ENCODE measurements around the gene DPF1. TPM values are rescaled to one million over a fixed set of nuclear protein-coding genes. Genes with fewer than 3 reads are reported as not detected.

The DPF1 gene
- total RNA-seq, 1 donor from 2014 or later, result 4.0 TPM

DNA sequence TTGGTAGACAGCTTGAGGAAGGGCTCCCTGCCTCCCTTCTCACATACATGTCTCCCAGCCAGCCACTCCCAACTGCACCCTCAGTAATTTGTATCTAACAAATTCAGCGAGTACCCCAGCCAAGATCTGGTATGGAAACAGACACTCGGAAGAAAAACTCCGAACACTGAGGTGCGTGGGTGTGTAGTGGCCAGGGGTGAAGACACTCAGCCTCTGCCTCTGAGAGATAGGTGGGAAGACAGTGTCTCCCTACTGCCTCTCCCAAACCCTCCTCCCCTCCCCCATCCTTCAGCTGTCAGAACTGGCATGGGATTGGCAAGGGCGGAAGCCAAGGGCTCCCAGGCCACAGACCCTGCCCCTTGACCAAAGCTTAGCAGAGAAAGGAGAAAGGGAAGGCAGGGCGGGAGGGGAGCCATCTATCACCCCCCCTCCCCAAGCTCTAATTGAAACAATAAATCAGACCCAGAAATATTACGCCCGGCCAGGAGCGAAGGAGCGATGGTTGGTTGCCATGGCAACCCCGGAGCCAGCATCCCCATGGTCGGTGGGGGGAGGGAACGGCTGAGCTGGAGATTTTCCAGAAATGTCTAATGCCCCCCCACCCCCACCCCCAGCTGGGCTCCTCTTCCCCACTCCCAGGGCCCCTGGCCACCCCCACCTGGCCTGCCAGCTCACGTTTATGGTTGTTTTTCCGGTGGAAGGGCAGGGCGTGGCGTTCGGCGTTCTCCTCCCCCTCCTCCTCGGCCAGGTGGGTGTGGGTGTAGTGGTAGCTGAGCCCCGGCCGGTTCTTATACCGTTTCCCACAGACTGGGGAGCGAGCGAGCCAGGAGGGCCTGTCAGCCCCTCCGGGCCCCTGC lies 7.0 kb downstream of the DPF1 start:
- H3K9me3 ChIP-seq (ENCODE audit: insufficient read depth, low read depth, low read length), result no peaks in the 10 kb centered on the region
- peaks cover 15% of the 10 kb centered on the region for H3K4me1 ChIP-seq (ENCODE audit: insufficient read depth, low read length)
- H4K20me1 ChIP-seq (ENCODE audit: insufficient read depth, low read length), result peaks cover 4% of the 10 kb centered on the region
- H3K9ac ChIP-seq (ENCODE audit: low read length), result no peak overlapping the region
- no peaks in the 10 kb centered on the region for H3K27me3 ChIP-seq (ENCODE audit: insufficient read depth, low read length)
- no peak overlapping the region for H2AFZ ChIP-seq (ENCODE audit: low read depth, low read length)
- H3K9me3 Mint-ChIP-seq (ENCODE audit: unreplicated experiment), result peaks cover 2% of the 10 kb centered on the region
- no peak overlapping the region for H3K4me3 ChIP-seq (ENCODE audit: insufficient read depth, low read depth, low read length)
- no peak for TF ChIP-seq EZH2 (IDR thresholded peaks at IDR 0.05; ENCODE audit: insufficient read depth, low read length)
- TF ChIP-seq, protein P1, sequence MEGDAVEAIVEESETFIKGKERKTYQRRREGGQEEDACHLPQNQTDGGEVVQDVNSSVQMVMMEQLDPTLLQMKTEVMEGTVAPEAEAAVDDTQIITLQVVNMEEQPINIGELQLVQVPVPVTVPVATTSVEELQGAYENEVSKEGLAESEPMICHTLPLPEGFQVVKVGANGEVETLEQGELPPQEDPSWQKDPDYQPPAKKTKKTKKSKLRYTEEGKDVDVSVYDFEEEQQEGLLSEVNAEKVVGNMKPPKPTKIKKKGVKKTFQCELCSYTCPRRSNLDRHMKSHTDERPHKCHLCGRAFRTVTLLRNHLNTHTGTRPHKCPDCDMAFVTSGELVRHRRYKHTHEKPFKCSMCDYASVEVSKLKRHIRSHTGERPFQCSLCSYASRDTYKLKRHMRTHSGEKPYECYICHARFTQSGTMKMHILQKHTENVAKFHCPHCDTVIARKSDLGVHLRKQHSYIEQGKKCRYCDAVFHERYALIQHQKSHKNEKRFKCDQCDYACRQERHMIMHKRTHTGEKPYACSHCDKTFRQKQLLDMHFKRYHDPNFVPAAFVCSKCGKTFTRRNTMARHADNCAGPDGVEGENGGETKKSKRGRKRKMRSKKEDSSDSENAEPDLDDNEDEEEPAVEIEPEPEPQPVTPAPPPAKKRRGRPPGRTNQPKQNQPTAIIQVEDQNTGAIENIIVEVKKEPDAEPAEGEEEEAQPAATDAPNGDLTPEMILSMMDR (IDR thresholded peaks at IDR 0.05; ENCODE audit: insufficient read depth, low read depth, low read length), result no peak
- H3K27me3 Mint-ChIP-seq (ENCODE audit: low read depth, unreplicated experiment), result no peaks in the 10 kb centered on the region
- H3K36me3 ChIP-seq (ENCODE audit: insufficient read depth, low read length), result peaks cover 2% of the 10 kb centered on the region
- H3K36me3 Mint-ChIP-seq (ENCODE audit: low read depth, unreplicated experiment), result peaks cover 13% of the 10 kb centered on the region
- no peak overlapping the region for H3K4me3 Mint-ChIP-seq (ENCODE audit: unreplicated experiment)
- no peaks in the 10 kb centered on the region for H3K79me2 ChIP-seq (ENCODE audit: insufficient read depth, low read length)
- no peak for DNase-seq (ENCODE audit: low read depth)
- H3K4me2 ChIP-seq (ENCODE audit: low read length), result no peak overlapping the region
- no peak for FAIRE-seq
- no peak overlapping the region for H3K27ac Mint-ChIP-seq (ENCODE audit: unreplicated experiment)
- no peak overlapping the region for H3K27ac ChIP-seq (ENCODE audit: low read depth, low read length)
- H3K4me1 Mint-ChIP-seq (ENCODE audit: low read depth, unreplicated experiment), result peaks cover 9% of the 10 kb centered on the region

DNA sequence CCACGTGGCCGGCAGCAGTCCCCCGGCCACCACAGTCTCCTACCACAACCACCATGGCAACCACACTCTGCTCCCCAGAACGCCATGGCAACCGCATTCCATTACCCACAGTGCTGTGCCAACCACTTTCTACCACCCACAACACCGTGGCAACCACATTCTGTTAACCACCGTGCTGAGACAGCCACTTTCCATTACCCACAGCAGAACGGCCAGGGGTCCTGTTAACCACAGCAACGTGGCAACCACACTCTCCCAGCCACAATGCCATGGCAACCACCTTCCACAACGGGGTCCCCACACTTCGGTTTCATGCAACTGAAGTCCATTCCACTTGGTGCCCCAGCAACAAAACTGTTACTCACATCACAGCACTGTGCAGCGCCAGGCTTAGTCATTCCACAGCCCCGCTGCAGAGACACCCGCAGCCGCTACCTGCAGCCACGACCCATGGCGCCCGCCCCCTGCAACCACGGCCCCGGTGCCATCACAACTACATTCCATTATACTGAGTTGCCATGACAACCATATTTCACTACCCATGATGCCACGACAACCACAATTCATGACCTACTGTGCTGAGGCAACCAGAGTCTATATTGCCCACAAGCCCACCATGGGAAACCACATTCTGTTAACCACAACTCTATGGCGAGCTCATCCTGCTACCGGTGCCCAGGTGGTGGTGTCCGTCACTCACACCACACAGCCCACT lies 10.0 kb downstream of the DPF1 start:
- peaks cover 2% of the 10 kb centered on the region for H3K36me3 ChIP-seq (ENCODE audit: insufficient read depth, low read length)
- H3K79me2 ChIP-seq (ENCODE audit: insufficient read depth, low read length), result no peaks in the 10 kb centered on the region
- H3K4me2 ChIP-seq (ENCODE audit: low read length), result peak overlapping the region; percentile 53
- peaks cover 35% of the 10 kb centered on the region for H3K4me1 ChIP-seq (ENCODE audit: insufficient read depth, low read length)
- no peak overlapping the region for H3K4me3 Mint-ChIP-seq (ENCODE audit: unreplicated experiment)
- peak overlapping the region; percentile 55 for H3K27ac ChIP-seq (ENCODE audit: low read depth, low read length)
- peak; percentile 89 for DNase-seq (ENCODE audit: low read depth)
- no peak for FAIRE-seq
- H3K27me3 Mint-ChIP-seq (ENCODE audit: low read depth, unreplicated experiment), result no peaks in the 10 kb centered on the region
- no peak overlapping the region for H2AFZ ChIP-seq (ENCODE audit: low read depth, low read length)
- no peaks in the 10 kb centered on the region for H3K9me3 ChIP-seq (ENCODE audit: insufficient read depth, low read depth, low read length)
- peaks cover 16% of the 10 kb centered on the region for H3K4me1 Mint-ChIP-seq (ENCODE audit: low read depth, unreplicated experiment)
- H3K9ac ChIP-seq (ENCODE audit: low read length), result peak overlapping the region; percentile 40
- TF ChIP-seq, protein P1 (IDR thresholded peaks at IDR 0.05; ENCODE audit: insufficient read depth, low read depth, low read length), result no peak
- TF ChIP-seq EZH2 (IDR thresholded peaks at IDR 0.05; ENCODE audit: insufficient read depth, low read length), result no peak
- H4K20me1 ChIP-seq (ENCODE audit: insufficient read depth, low read length), result peaks cover 16% of the 10 kb centered on the region
- no peaks in the 10 kb centered on the region for H3K27me3 ChIP-seq (ENCODE audit: insufficient read depth, low read length)
- H3K9me3 Mint-ChIP-seq (ENCODE audit: unreplicated experiment), result peaks cover 2% of the 10 kb centered on the region
- H3K27ac Mint-ChIP-seq (ENCODE audit: unreplicated experiment), result peak overlapping the region; percentile 81
- H3K36me3 Mint-ChIP-seq (ENCODE audit: low read depth, unreplicated experiment), result peaks cover 8% of the 10 kb centered on the region
- H3K4me3 ChIP-seq (ENCODE audit: insufficient read depth, low read depth, low read length), result no peak overlapping the region

All from astrocyte (in vitro differentiated cells and primary cell).